Left lung (tissue), 10 donors: ENCODE measurements around the gene RSPH6A. TPM values are rescaled to one million over a fixed set of nuclear protein-coding genes. Genes with fewer than 3 reads are reported as not detected.
A peak's percentile ranks its signal among the peaks of the same experiment; 100 is the strongest.

Source experiments
- ATAC-seq: fragments of 200-7000 bp; cut with Tn5 transposase; one replicate; pipeline ENCODE4 v1.9.1; 2020; ENCODE audit warnings: moderate library complexity
- DNase-seq, 4 donors: peaks; one replicate each; pipeline ENCODE4 v3.0.0-alpha.2; 2013 to 2020
- H3K27ac ChIP-seq, 2 donors: fragments of 200-600 bp; sonication (generic) in 1 of 2; one replicate each; pipeline versions ENCODE4 v1.5.0 to v1.8.0; 2020 to 2021
- H3K27me3 ChIP-seq, 2 donors: fragments of 200-600 bp; sonication (generic) in 1 of 2; one replicate each; pipeline versions ENCODE4 v1.5.0 to v1.8.0; 2020 to 2021
- H3K36me3 ChIP-seq, 2 donors: fragments of 200-600 bp; sonication (generic) in 1 of 2; one replicate each; pipeline versions ENCODE4 v1.5.0 to v1.8.0; 2020 to 2021
- H3K4me1 ChIP-seq, 2 donors: fragments of 200-600 bp; one replicate each; pipeline ENCODE4 v1.8.0; 2021
- H3K4me3 ChIP-seq, 2 donors: fragments of 200-600 bp; sonication (generic) in 1 of 2; one replicate each; pipeline versions ENCODE4 v1.5.0 to v1.8.0; 2020 to 2021; ENCODE audit warnings: mild to moderate bottlenecking in 1 of 2
- H3K9me3 ChIP-seq, 2 donors: fragments of 200-600 bp; sonication (generic) in 1 of 2; one replicate each; pipeline versions ENCODE4 v1.5.0 to v1.8.0; 2020 to 2021
- CTCF ChIP-seq, 2 donors: fragments of 200-600 bp; sonication (generic) in 1 of 2; IDR thresholded peaks; one replicate each; pipeline versions ENCODE4 v1.5.0 to v1.8.0; 2021; ENCODE audit warnings: antibody characterized with exemption in 2 of 2
- intact Hi-C, 2 donors: fragments of 100-400 bp; cut with DNase I; formaldehyde crosslinking; loops; one replicate each; pipeline versions ENCODE4 v1.11.2 to v1.14.2; 2022
- polyA plus RNA-seq, 6 donors: library from polyadenylated mRNA; unstranded; fragments of 120-200 nt; gene quantifications; one replicate each; pipeline ENCODE4 v1.2.1, GENCODE V29; 2013; ENCODE audit not compliant: insufficient read length in 6 of 6
- total RNA-seq, 2 donors: library from RNA; stranded (reverse); fragmentation: NEBNext Ultra II Directional; extraction: Animal tissue kit (Norgen Biotek cat#: 25700); gene quantifications; one replicate each; pipeline ENCODE4 v1.2.1, GENCODE V29; 2021
- donor health status: DM: no; HTN: yes; CAD: no.
- donor health status: DM: no; HTN: no; CAD: no.

RSPH6A gene
- total and polyA plus RNA-seq, 8 donors, result 0.09 to 0.13 TPM; not detected in 6

- intact Hi-C loops, result no loop called here
Observed at GRCh38 chr19:45822716-45823115, 7.6 kb upstream of the RSPH6A start.

GRCh38 chr19:45821570-45821969 lies 6.5 kb upstream of the RSPH6A start:
- DNase-seq, result peak in 1 of 4 donors; percentile 65
- no peak overlapping the region for H3K27ac ChIP-seq
- no peak for TF ChIP-seq CTCF (IDR thresholded peaks at IDR 0.05)

More at GRCh38 chr19:45822716-45823115, 7.6 kb upstream of the RSPH6A start:
- Histone ChIP-seq H3K27ac (no peak overlapping the region), H3K4me3 (no peak overlapping the region), H3K27me3 (no peaks in the 10 kb centered on the region), H3K9me3 (no peaks in the 10 kb centered on the region), H3K4me1 (no peaks in the 10 kb centered on the region), H3K36me3 (peaks cover 0 to 89% of the 10 kb centered on the region in 2 donors)
- DNase-seq, result peak in 1 of 4 donors; percentile 22
- ATAC-seq, result no peak
- TF ChIP-seq CTCF (IDR thresholded peaks at IDR 0.05), result no peak

GRCh38 chr19:45821103-45821521 lies 6.0 kb upstream of the RSPH6A start:
- Histone ChIP-seq H3K9me3 (no peaks in the 10 kb centered on the region), H3K27me3 (peaks cover 0 to 6% of the 10 kb centered on the region in 2 donors), H3K27ac (no peak overlapping the region), H3K36me3 (peaks cover 0 to 82% of the 10 kb centered on the region in 2 donors), H3K4me3 (no peak overlapping the region), H3K4me1 (peaks cover 0 to 3% of the 10 kb centered on the region in 2 donors)
- no peak for ATAC-seq
- no peak for DNase-seq
- intact Hi-C loops, result no loop called here
- no peak for TF ChIP-seq CTCF (IDR thresholded peaks at IDR 0.05)

More at GRCh38 chr19:45821570-45821969, 6.5 kb upstream of the RSPH6A start:
- H3K4me1 ChIP-seq, result no peaks in the 10 kb centered on the region
- no peak for ATAC-seq
- no peaks in the 10 kb centered on the region for H3K9me3 ChIP-seq
- peaks cover 0 to 82% of the 10 kb centered on the region in 2 donors for H3K36me3 ChIP-seq
- intact Hi-C loops, result no loop called here
- no peak overlapping the region for H3K4me3 ChIP-seq
- H3K27me3 ChIP-seq, result peaks cover 0 to under 1% of the 10 kb centered on the region in 2 donors

- no peak for ATAC-seq
- intact Hi-C loops, result no loop called here
- Histone ChIP-seq H3K27me3 (peaks cover 0 to 11% of the 10 kb centered on the region in 2 donors), H3K36me3 (peaks cover 0 to 79% of the 10 kb centered on the region in 2 donors), H3K27ac (no peak overlapping the region), H3K4me3 (no peak overlapping the region), H3K9me3 (no peaks in the 10 kb centered on the region), H3K4me1 (peaks cover 0 to 9% of the 10 kb centered on the region in 2 donors)
- no peak for DNase-seq
- no peak for TF ChIP-seq CTCF (IDR thresholded peaks at IDR 0.05)
Observed at GRCh38 chr19:45820413-45821102, 5.5 kb upstream of the RSPH6A start.

GRCh38 chr19:45819769-45820168 lies 4.7 kb upstream of the RSPH6A start:
- no peak for TF ChIP-seq CTCF (IDR thresholded peaks at IDR 0.05)
- Histone ChIP-seq H3K27me3 (peaks cover 0 to 19% of the 10 kb centered on the region in 2 donors), H3K27ac (no peak overlapping the region), H3K4me1 (peaks cover 0 to 10% of the 10 kb centered on the region in 2 donors), H3K4me3 (no peak overlapping the region), H3K36me3 (peaks cover 0 to 71% of the 10 kb centered on the region in 2 donors), H3K9me3 (no peaks in the 10 kb centered on the region)
- intact Hi-C loops, result no loop called here
- ATAC-seq, result no peak
- no peak for DNase-seq
